Neural cell (in vitro differentiated cells): Measurements from ENCODE around the gene P2RY14.

Experiments
- CTCF ChIP-seq: fragments of 450-650 bp; IDR thresholded peaks from 2 replicates; pipeline ENCODE4 v1.5.1; 2014; ENCODE audit warnings: antibody characterized with exemption, mild to moderate bottlenecking, moderate library complexity; ENCODE audit not compliant: poor library complexity, severe bottlenecking
- EP300 ChIP-seq: fragments of 450-650 bp; conservative IDR thresholded peaks from 2 replicates; pipeline ENCODE4 v1.6.1; 2014; ENCODE audit warnings: antibody characterized with exemption, mild to moderate bottlenecking, moderate library complexity; ENCODE audit not compliant: poor library complexity, severe bottlenecking
- EZH2 ChIP-seq: fragments of 200-600, 300-800 bp; shearing (Covaris generic), sonication (generic); IDR thresholded peaks from 2 replicates; pipeline ENCODE4 v1.6.1; 2014; ENCODE audit warnings: antibody characterized with exemption, low read length, borderline replicate concordance, mild to moderate bottlenecking; ENCODE audit not compliant: insufficient read depth, poor library complexity, severe bottlenecking
- MXI1 ChIP-seq: fragments of 450-650 bp; conservative IDR thresholded peaks from 2 replicates; pipeline ENCODE4 v1.6.1; 2014; ENCODE audit warnings: antibody characterized with exemption, mild to moderate bottlenecking; ENCODE audit not compliant: poor library complexity, severe bottlenecking
- RAD21 ChIP-seq: fragments of 450-650 bp; conservative IDR thresholded peaks from 2 replicates; pipeline ENCODE4 v1.6.1; 2014; ENCODE audit warnings: antibody characterized with exemption, mild to moderate bottlenecking, moderate library complexity
- TAF1 ChIP-seq: IDR thresholded peaks from 2 replicates; pipeline ENCODE4 v1.6.1; 2012; ENCODE audit warnings: low read depth

GRCh38 chr3:151299006-151299405 is 20.7 kb upstream of the P2RY14 start:
- no peak for TF ChIP-seq CTCF
- TF ChIP-seq MXI1: no peak
- no peak for TF ChIP-seq EP300
- TF ChIP-seq RAD21: no peak
- TF ChIP-seq TAF1: no peak
- no peak for TF ChIP-seq EZH2
